Measurements from ENCODE around the gene GPR141. TPM values are rescaled to one million over a fixed set of nuclear protein-coding genes. Genes with fewer than 3 reads are reported as not detected.
A peak's percentile ranks its signal among the peaks of the same experiment; 100 is the strongest.

GPR141 gene
- polyA plus RNA-seq, 2 of the 4 experiments (the other 2 are of a cell fraction), result 0.12 to 0.49 TPM

GRCh38 chr7:37726016-37726415 is 42.5 kb downstream of the GPR141 start:
- Histone ChIP-seq H3K27ac (no peak overlapping the region), H3K4me1 (peaks cover 21% of the 10 kb centered on the region; the same call in 2 of the 3 replicates), H3K4me3 (no peak overlapping the region), H3K4me2 (no peak overlapping the region), H3K9me3 (no peaks in the 10 kb centered on the region)
- CTCF ChIA-PET, result interaction anchor here (1.3 kb wide), 1 partner anchor 8 kb away, joined by 3 read pairs; no protein-coding TSS in a partner anchor
- ATAC-seq, result no peak
- WGBS (ENCODE audit: missing lambda C conversion rate), result 87% methylated on average over 1 of the region's 1 CpG
- POLR2A ChIA-PET, result no interaction called here
- FAIRE-seq, result no peak
- no peak for DNase-seq (ENCODE audit: low read depth in 1 of 2, low spot score in 1 of 2)
- TF ChIP-seq HEYL (CRISPR knock-in tag; IDR thresholded peaks at IDR 0.05) (no peak), EHF (CRISPR knock-in tag; IDR thresholded peaks at IDR 0.05) (no peak), KDM5A (IDR thresholded peaks at IDR 0.05) (no peak), RNF2 (IDR thresholded peaks at IDR 0.05; ENCODE audit: borderline replicate concordance, low read depth) (no peak), BHLHE40 (IDR thresholded peaks at IDR 0.05; ENCODE audit: low read depth, low read length) (no peak), CHD2 (IDR thresholded peaks at IDR 0.05; ENCODE audit: low read length, partially characterized antibody) (no peak), HOXA7 (CRISPR knock-in tag; IDR thresholded peaks at IDR 0.05) (no peak), FOSL2 (IDR thresholded peaks at IDR 0.05) (no peak), FOSL2 (CRISPR knock-in tag; IDR thresholded peaks at IDR 0.05) (no peak), NFE2L2 (conservative IDR thresholded peaks at IDR 0.05; ENCODE audit: low read length) (no peak), ZSCAN20 (CRISPR knock-in tag; IDR thresholded peaks at IDR 0.05) (no peak)
- TF ChIP-seq, protein P1, sequence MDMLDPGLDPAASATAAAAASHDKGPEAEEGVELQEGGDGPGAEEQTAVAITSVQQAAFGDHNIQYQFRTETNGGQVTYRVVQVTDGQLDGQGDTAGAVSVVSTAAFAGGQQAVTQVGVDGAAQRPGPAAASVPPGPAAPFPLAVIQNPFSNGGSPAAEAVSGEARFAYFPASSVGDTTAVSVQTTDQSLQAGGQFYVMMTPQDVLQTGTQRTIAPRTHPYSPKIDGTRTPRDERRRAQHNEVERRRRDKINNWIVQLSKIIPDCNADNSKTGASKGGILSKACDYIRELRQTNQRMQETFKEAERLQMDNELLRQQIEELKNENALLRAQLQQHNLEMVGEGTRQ (IDR thresholded peaks at IDR 0.05), result no peak
- TF ChIP-seq, protein P2, sequence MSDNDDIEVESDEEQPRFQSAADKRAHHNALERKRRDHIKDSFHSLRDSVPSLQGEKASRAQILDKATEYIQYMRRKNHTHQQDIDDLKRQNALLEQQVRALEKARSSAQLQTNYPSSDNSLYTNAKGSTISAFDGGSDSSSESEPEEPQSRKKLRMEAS (IDR thresholded peaks at IDR 0.05), result no peak

- ATAC-seq (no peak), FAIRE-seq (no peak), DNase-seq (ENCODE audit: low read depth in 1 of 2, low spot score in 1 of 2) (no peak)
- ChIA-PET CTCF (interaction anchor here (0.9 kb wide), 1 partner anchor 28 kb away, joined by 3 read pairs; no protein-coding TSS in a partner anchor), POLR2A (no interaction called here)
- 0 out of 3 replicates have a peak, but pooled peaks cover under 1% of the 10 kb centered on the region for H3K9me3 ChIP-seq
- no peak overlapping the region for H3K4me2 ChIP-seq
- 7% methylated on average over 1 of the region's 1 CpG for WGBS (ENCODE audit: missing lambda C conversion rate)
- H3K4me3 ChIP-seq, result no peak overlapping the region
- H3K27ac ChIP-seq, result peak overlapping the region; percentile 38 to 71; a peak in 4 of 6 replicates
- no peak for TF ChIP-seq HOXA7 (CRISPR knock-in tag; IDR thresholded peaks at IDR 0.05)
- no peak for TF ChIP-seq EHF (CRISPR knock-in tag; IDR thresholded peaks at IDR 0.05)
- no peak for TF ChIP-seq POLR2A (IDR thresholded peaks at IDR 0.05; ENCODE audit: low read length)
- TF ChIP-seq HOXB13 (CRISPR knock-in tag; IDR thresholded peaks at IDR 0.05; ENCODE audit: low read depth), result no peak
- no peak for TF ChIP-seq KDM5A (IDR thresholded peaks at IDR 0.05)
- TF ChIP-seq EP300 (IDR thresholded peaks at IDR 0.05), result no peak
- no peak for TF ChIP-seq NFE2L2 (conservative IDR thresholded peaks at IDR 0.05; ENCODE audit: low read length)
- no peak for TF ChIP-seq MAFK (IDR thresholded peaks at IDR 0.05; ENCODE audit: partially characterized antibody)
- TF ChIP-seq BCL3 (IDR thresholded peaks at IDR 0.05), result no peak
- TF ChIP-seq, protein P3, sequence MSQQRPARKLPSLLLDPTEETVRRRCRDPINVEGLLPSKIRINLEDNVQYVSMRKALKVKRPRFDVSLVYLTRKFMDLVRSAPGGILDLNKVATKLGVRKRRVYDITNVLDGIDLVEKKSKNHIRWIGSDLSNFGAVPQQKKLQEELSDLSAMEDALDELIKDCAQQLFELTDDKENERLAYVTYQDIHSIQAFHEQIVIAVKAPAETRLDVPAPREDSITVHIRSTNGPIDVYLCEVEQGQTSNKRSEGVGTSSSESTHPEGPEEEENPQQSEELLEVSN (IDR thresholded peaks at IDR 0.05; ENCODE audit: borderline replicate concordance, low read depth), result no peak
- no peak for TF ChIP-seq HES2 (IDR thresholded peaks at IDR 0.05)
- TF ChIP-seq HDAC2 (IDR thresholded peaks at IDR 0.05), result no peak
- no peak for TF ChIP-seq RARB (CRISPR knock-in tag; IDR thresholded peaks at IDR 0.05)
- TF ChIP-seq RCOR1 (IDR thresholded peaks at IDR 0.05; ENCODE audit: low read depth, low read length), result no peak
- TF ChIP-seq, protein P1 (IDR thresholded peaks at IDR 0.05), result no peak
- TF ChIP-seq FOSL2 (IDR thresholded peaks at IDR 0.05), result no peak
- no peak for TF ChIP-seq FOSL2 (CRISPR knock-in tag; IDR thresholded peaks at IDR 0.05)
- peaks cover 33% of the 10 kb centered on the region for H3K4me1 ChIP-seq
These were observed 45.2 kb downstream of the GPR141 start for GRCh38 chr7:37728747-37729146.
